Right lobe of liver (tissue), 6 donors: ENCODE results near the gene LGALS14. TPM values are rescaled to one million over a fixed set of nuclear protein-coding genes. Genes with fewer than 3 reads are reported as not detected.

Experiments used
- ATAC-seq, 4 donors: fragments of 200-7000 bp; cut with Tn5 transposase; one replicate each; pipeline ENCODE4 v1.9.1; 2020; ENCODE audit warnings: mild to moderate bottlenecking in 4 of 4, moderate library complexity in 4 of 4
- DNase-seq, 3 donors: peaks; one replicate each; pipeline ENCODE4 v3.0.0-alpha.2; 2020
- H3K27ac ChIP-seq, 3 donors: fragments of 200-600 bp; one replicate each; pipeline ENCODE4 v1.8.0; 2022
- H3K27me3 ChIP-seq, 2 donors: fragments of 200-600 bp; one replicate each; pipeline ENCODE4 v1.8.0; 2022
- H3K36me3 ChIP-seq, 4 donors: fragments of 200-600 bp; sonication (generic) in 1 of 4; one replicate each; pipeline versions ENCODE4 v1.5.1 to v1.8.0; 2017 to 2022; ENCODE audit warnings: control low read depth in 1 of 4
- H3K4me1 ChIP-seq, 4 donors: fragments of 200-600 bp; sonication (generic) in 1 of 4; one replicate each; pipeline versions ENCODE4 v1.5.1 to v1.8.0; 2017 to 2022; ENCODE audit warnings: control low read depth in 1 of 4
- H3K4me3 ChIP-seq, 3 donors: fragments of 200-600 bp; one replicate each; pipeline ENCODE4 v1.8.0; 2022
- H3K9me3 ChIP-seq, 4 donors: fragments of 200-600 bp; sonication (generic) in 1 of 4; one replicate each; pipeline versions ENCODE4 v1.5.1 to v1.8.0; 2017 to 2022; ENCODE audit warnings: control low read depth in 1 of 4
- POLR2A ChIP-seq: fragments of 450-650 bp; IDR thresholded peaks from one replicate; pipeline ENCODE4 v1.6.1; 2017; ENCODE audit warnings: antibody characterized with exemption, mild to moderate bottlenecking
- WGBS: methylation state at CpG from one replicate; pipeline ENCODE4 v1.1.6; 2018; ENCODE audit warnings: low coverage, low lambda C conversion rate; ENCODE audit not compliant: insufficient coverage; ENCODE audit errors: missing lambda C conversion rate; 5-methylcytosine and 5-hydroxymethylcytosine counted together
- intact Hi-C, 2 donors: fragments of 100-400 bp; cut with DNase I; formaldehyde crosslinking; loops; one replicate each; pipeline versions ENCODE4 v1.11.2 to v1.14.1; 2022
- total RNA-seq, 6 experiments: library from RNA; depleted of rRNA in 2 of 6; stranded (reverse); fragments of >200 nt in 2 of 6; fragmentation: NEBNext Ultra II Directional in 3 of 6; extraction: Animal tissue kit (Norgen Biotek cat#: 25700) in 3 of 6; gene quantifications; one replicate each; pipeline versions ENCODE4 v1.1.0 to v1.2.4, GENCODE V29; 2016 to 2023
- TF ChIP-seq, protein P1 (sequence below), 4 donors: fragments of 200-600 bp in 3 of 4; fragments of 450-650 bp in 1 of 4; IDR thresholded peaks; one replicate each; pipeline versions ENCODE4 v1.5.1 to v1.8.0; 2016 to 2022; ENCODE audit warnings: antibody characterized with exemption in 4 of 4, mild to moderate bottlenecking in 2 of 4
- donor health status: DM: no; HTN: yes; CAD: no.
- donor health status: DM: no; HTN: no; CAD: no.
- donor health status: DM: no; HTN: no; CAD: no.
- donor health status: DM: no; HTN: yes; CAD: no.
- donor health status: DM: no; HTN: yes; CAD: no.

Gene LGALS14
- total RNA-seq, 6 experiments from 2014 or later: not detected

- H3K27ac ChIP-seq: no peak overlapping the region
- no peak for DNase-seq
- 15% methylated on average over 2 of the region's 3 CpGs for WGBS
- ATAC-seq: no peak
- peaks cover 0 to 6% (median 0%) of the 10 kb centered on the region in 4 donors for H3K4me1 ChIP-seq
- H3K27me3 ChIP-seq: no peaks in the 10 kb centered on the region
- H3K9me3 ChIP-seq: no peaks in the 10 kb centered on the region
- intact Hi-C loops: loop anchor here in 1 of 2 donors (10.0 kb wide), 1 partner anchor 121 kb away; no protein-coding TSS in a partner anchor
- H3K36me3 ChIP-seq: no peaks in the 10 kb centered on the region
- TF ChIP-seq, protein P1, sequence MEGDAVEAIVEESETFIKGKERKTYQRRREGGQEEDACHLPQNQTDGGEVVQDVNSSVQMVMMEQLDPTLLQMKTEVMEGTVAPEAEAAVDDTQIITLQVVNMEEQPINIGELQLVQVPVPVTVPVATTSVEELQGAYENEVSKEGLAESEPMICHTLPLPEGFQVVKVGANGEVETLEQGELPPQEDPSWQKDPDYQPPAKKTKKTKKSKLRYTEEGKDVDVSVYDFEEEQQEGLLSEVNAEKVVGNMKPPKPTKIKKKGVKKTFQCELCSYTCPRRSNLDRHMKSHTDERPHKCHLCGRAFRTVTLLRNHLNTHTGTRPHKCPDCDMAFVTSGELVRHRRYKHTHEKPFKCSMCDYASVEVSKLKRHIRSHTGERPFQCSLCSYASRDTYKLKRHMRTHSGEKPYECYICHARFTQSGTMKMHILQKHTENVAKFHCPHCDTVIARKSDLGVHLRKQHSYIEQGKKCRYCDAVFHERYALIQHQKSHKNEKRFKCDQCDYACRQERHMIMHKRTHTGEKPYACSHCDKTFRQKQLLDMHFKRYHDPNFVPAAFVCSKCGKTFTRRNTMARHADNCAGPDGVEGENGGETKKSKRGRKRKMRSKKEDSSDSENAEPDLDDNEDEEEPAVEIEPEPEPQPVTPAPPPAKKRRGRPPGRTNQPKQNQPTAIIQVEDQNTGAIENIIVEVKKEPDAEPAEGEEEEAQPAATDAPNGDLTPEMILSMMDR (IDR thresholded peaks at IDR 0.05): no peak
- H3K4me3 ChIP-seq: no peak overlapping the region
Measured at GRCh38 chr19:39676004-39676403, 28.3 kb upstream of the LGALS14 start.

DNA sequence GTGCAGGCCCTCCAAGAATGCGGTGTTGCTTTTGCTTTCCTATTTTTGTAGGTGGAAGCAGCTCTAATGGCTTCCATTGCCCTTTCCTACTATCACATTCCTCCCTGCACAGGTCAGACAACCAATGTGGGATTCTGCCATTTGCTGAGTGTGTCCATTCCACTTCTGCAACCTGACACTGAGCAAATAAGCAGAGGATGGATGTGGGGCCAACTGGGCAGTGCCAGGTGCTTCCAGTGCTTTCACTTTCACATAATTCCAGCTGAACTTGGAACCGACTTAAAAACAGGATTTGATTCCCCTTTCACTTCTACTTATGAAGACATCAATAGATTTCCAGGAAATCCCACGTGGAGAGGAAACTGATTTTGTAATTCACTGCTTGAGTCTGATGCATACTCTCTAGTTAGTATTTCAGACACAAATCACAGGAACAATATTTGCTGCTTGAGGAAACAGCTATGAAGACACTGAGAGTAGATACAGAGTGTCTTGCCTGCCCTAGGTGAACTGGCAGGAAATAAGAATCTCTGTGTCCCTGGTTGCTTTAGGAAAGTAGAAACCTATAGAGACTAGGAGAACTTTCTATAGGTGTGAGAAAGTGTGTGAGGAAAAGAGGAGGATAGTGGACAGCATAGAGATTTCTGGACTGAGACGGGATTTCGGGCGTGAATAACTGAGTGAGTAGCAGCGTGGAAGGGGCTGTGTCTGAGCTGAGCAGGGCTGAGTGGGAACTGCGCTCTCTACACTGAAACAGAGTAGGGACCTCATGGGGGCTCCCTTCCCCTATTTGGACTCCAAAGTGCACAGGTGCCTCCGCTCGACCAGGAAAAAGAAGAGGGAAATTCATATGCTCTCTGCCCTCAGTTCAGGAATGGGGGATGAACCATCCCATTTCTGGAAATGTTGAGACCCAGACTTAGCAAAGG lies 26.1 kb upstream of the LGALS14 start:
- ATAC-seq: peak; percentile 93 to 99 (median 98)
- Histone ChIP-seq H3K27ac (peak overlapping the region in 2 of 3 donors; percentile 49 to 61), H3K4me3 (peak overlapping the region in 1 of 3 donors; percentile 1), H3K27me3 (no peaks in the 10 kb centered on the region), H3K36me3 (no peaks in the 10 kb centered on the region), H3K9me3 (no peaks in the 10 kb centered on the region), H3K4me1 (peaks cover 0 to 6% (median 0%) of the 10 kb centered on the region in 4 donors)
- intact Hi-C loops: loop anchor here in 1 of 2 donors (10.0 kb wide), 1 partner anchor 123 kb away; no protein-coding TSS in a partner anchor
- TF ChIP-seq, protein P1 (IDR thresholded peaks at IDR 0.05): no peak
- no peak for TF ChIP-seq POLR2A
- DNase-seq: peak; percentile 42 to 64 (median 61)
- WGBS: 52% methylated on average over 6 of the region's 10 CpGs

GRCh38 chr19:39679056-39679790 lies 25.1 kb upstream of the LGALS14 start:
- intact Hi-C loops: loop anchor here in 1 of 2 donors (10.0 kb wide), 1 partner anchor 124 kb away; no protein-coding TSS in a partner anchor
- Histone ChIP-seq H3K27ac (no peak overlapping the region), H3K4me3 (no peak overlapping the region), H3K9me3 (no peaks in the 10 kb centered on the region), H3K4me1 (peaks cover 0 to 6% (median 0%) of the 10 kb centered on the region in 4 donors), H3K27me3 (no peaks in the 10 kb centered on the region), H3K36me3 (no peaks in the 10 kb centered on the region)
- TF ChIP-seq POLR2A: no peak
- TF ChIP-seq, protein P1 (IDR thresholded peaks at IDR 0.05): no peak
- ATAC-seq (no peak), DNase-seq (no peak)
- 63% methylated on average over 10 of the region's 10 CpGs for WGBS

DNA sequence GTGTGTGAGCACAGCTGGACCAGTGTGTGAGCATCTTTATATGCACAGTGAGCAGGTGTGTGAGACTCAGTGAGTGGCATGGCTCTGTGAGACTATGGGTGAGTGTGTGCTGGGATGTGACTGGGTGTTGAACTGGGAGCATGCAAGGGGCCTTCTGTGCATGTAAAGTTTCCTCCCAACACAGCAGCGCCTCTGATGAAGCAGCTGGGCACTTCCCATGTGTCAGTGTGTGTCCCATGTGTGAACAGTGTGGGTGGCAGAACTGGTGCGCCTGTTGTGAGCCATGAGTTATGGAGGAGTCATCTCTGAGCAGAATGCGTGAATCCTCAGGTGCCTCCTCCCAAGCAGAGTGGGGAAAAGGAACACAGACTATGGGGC lies 24.5 kb upstream of the LGALS14 start:
- Histone ChIP-seq H3K27me3 (no peaks in the 10 kb centered on the region), H3K9me3 (no peaks in the 10 kb centered on the region), H3K4me3 (no peak overlapping the region), H3K4me1 (peaks cover 0 to 6% (median 0%) of the 10 kb centered on the region in 4 donors), H3K36me3 (no peaks in the 10 kb centered on the region), H3K27ac (no peak overlapping the region)
- intact Hi-C loops: loop anchor here in 1 of 2 donors (10.0 kb wide), 1 partner anchor 125 kb away; no protein-coding TSS in a partner anchor
- DNase-seq (no peak), ATAC-seq (no peak)
- TF ChIP-seq, protein P1 (IDR thresholded peaks at IDR 0.05): no peak
- TF ChIP-seq POLR2A: no peak
- no CpG with 5 or more reads among the region's 3 CpGs for WGBS
